ENCODE data around the gene NFIB.

NFIB gene

DNA sequence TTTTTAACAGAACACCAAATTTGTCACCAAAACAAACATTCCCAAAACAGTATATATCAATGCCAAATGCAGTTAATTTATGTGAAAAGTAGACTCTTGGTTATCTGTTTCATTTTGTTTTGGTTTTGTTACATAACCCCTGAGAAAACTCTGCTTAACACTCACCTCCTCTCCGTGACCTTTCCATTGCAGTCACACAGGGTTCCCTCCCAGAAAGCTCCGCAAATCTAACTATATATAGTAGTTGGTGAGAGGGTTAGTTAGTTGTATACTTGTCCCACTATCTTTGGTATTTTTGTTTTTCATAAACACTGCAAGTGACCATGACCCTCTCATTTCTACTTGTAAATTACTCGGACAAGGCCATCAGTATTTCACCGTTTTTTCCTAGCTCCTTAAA is 25.5 kb downstream of the NFIB start:
- Histone ChIP-seq H3K9ac (ENCODE audit: low read depth, low read length, poor library complexity, severe bottlenecking) (no peak overlapping the region), H3F3A (ENCODE audit: low read depth) (no peaks in the 10 kb centered on the region), H3K9me2 (replicated peaks; ENCODE audit: low read depth, low read length) (no peaks in the 10 kb centered on the region), H3K9me3 (ENCODE audit: insufficient read depth, low read depth, low read length) (no peaks in the 10 kb centered on the region), H3K79me2 (ENCODE audit: insufficient read depth, low read length) (no peaks in the 10 kb centered on the region), H4K20me1 (ENCODE audit: insufficient read depth, low read length, poor library complexity, severe bottlenecking) (no peaks in the 10 kb centered on the region), H3K4me2 (ENCODE audit: low read depth, low read length, poor library complexity, severe bottlenecking) (no peak overlapping the region), H3K4me1 (ENCODE audit: insufficient read depth, low read length, poor library complexity, severe bottlenecking) (no peaks in the 10 kb centered on the region), H3K36me3 (ENCODE audit: insufficient read depth, low read length) (no peaks in the 10 kb centered on the region), H2AFZ (ENCODE audit: low read length) (no peak overlapping the region), H3K4me3 (ENCODE audit: low read length, poor library complexity, severe bottlenecking) (no peak overlapping the region), H3K27me3 (ENCODE audit: insufficient read depth, low read length, poor library complexity, severe bottlenecking) (peaks cover 14% of the 10 kb centered on the region)
- TF ChIP-seq, protein P1, sequence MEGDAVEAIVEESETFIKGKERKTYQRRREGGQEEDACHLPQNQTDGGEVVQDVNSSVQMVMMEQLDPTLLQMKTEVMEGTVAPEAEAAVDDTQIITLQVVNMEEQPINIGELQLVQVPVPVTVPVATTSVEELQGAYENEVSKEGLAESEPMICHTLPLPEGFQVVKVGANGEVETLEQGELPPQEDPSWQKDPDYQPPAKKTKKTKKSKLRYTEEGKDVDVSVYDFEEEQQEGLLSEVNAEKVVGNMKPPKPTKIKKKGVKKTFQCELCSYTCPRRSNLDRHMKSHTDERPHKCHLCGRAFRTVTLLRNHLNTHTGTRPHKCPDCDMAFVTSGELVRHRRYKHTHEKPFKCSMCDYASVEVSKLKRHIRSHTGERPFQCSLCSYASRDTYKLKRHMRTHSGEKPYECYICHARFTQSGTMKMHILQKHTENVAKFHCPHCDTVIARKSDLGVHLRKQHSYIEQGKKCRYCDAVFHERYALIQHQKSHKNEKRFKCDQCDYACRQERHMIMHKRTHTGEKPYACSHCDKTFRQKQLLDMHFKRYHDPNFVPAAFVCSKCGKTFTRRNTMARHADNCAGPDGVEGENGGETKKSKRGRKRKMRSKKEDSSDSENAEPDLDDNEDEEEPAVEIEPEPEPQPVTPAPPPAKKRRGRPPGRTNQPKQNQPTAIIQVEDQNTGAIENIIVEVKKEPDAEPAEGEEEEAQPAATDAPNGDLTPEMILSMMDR (conservative IDR thresholded peaks at IDR 0.05; ENCODE audit: low read length) = no peak
- TF ChIP-seq EZH2phosphoT487 (IDR thresholded peaks at IDR 0.05; ENCODE audit: borderline replicate concordance) = no peak

DNA sequence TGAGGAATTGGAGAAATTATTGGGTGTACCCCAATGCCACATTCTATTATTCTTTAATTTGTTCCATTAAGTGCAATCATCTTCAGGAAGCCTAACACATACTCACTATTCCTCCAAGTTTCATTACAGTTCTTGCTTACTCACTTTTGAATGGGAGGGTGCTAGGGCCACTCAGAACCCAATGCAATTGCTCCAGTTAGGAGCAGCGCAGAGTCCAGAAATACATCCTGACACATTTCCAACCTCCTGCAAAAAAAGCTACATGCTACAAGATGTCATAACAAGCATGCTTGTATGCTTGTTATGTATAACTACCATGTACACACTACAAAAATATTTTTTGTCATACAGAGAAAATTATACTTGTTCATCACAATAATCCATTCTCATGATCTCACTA is 27.8 kb downstream of the NFIB start:
- Histone ChIP-seq H3F3A (ENCODE audit: low read depth) (no peaks in the 10 kb centered on the region), H3K4me3 (ENCODE audit: low read length, poor library complexity, severe bottlenecking) (no peak overlapping the region), H3K4me1 (ENCODE audit: insufficient read depth, low read length, poor library complexity, severe bottlenecking) (no peaks in the 10 kb centered on the region), H3K79me2 (ENCODE audit: insufficient read depth, low read length) (no peaks in the 10 kb centered on the region), H4K20me1 (ENCODE audit: insufficient read depth, low read length, poor library complexity, severe bottlenecking) (no peaks in the 10 kb centered on the region), H3K9ac (ENCODE audit: low read depth, low read length, poor library complexity, severe bottlenecking) (no peak overlapping the region), H3K36me3 (ENCODE audit: insufficient read depth, low read length) (no peaks in the 10 kb centered on the region), H2AFZ (ENCODE audit: low read length) (no peak overlapping the region), H3K9me2 (replicated peaks; ENCODE audit: low read depth, low read length) (no peaks in the 10 kb centered on the region), H3K9me3 (ENCODE audit: insufficient read depth, low read depth, low read length) (no peaks in the 10 kb centered on the region), H3K4me2 (ENCODE audit: low read depth, low read length, poor library complexity, severe bottlenecking) (no peak overlapping the region), H3K27me3 (ENCODE audit: insufficient read depth, low read length, poor library complexity, severe bottlenecking) (peaks cover 9% of the 10 kb centered on the region)
- TF ChIP-seq, protein P1 (conservative IDR thresholded peaks at IDR 0.05; ENCODE audit: low read length) = no peak
- TF ChIP-seq EZH2phosphoT487 (IDR thresholded peaks at IDR 0.05; ENCODE audit: borderline replicate concordance) = no peak

DNA sequence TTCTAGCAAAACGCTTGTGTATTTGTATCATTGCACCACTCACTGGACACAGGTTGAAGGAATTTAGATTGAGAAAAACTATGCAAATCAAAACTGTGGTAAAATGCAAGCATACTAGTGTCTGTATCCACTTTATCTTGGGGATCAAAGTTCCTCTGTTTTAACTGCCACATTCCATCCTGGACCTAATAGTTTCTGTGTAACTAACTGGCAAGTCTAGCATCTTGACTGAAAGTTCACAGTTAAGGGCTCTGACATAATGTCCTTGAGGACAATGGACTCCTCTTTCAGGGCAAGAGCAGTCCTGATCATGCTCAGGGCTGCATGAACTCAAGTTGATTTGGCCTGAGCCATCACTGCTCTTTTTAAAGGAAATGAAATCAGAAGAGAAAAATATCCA is 30.7 kb downstream of the NFIB start:
- Histone ChIP-seq H3K9me2 (replicated peaks; ENCODE audit: low read depth, low read length) (no peaks in the 10 kb centered on the region), H3F3A (ENCODE audit: low read depth) (no peaks in the 10 kb centered on the region), H3K9ac (ENCODE audit: low read depth, low read length, poor library complexity, severe bottlenecking) (no peak overlapping the region), H3K36me3 (ENCODE audit: insufficient read depth, low read length) (no peaks in the 10 kb centered on the region), H2AFZ (ENCODE audit: low read length) (no peak overlapping the region), H3K79me2 (ENCODE audit: insufficient read depth, low read length) (no peaks in the 10 kb centered on the region), H3K9me3 (ENCODE audit: insufficient read depth, low read depth, low read length) (no peaks in the 10 kb centered on the region), H3K4me2 (ENCODE audit: low read depth, low read length, poor library complexity, severe bottlenecking) (no peak overlapping the region), H3K27me3 (ENCODE audit: insufficient read depth, low read length, poor library complexity, severe bottlenecking) (peaks cover 32% of the 10 kb centered on the region), H3K4me3 (ENCODE audit: low read length, poor library complexity, severe bottlenecking) (no peak overlapping the region), H3K4me1 (ENCODE audit: insufficient read depth, low read length, poor library complexity, severe bottlenecking) (no peaks in the 10 kb centered on the region), H4K20me1 (ENCODE audit: insufficient read depth, low read length, poor library complexity, severe bottlenecking) (no peaks in the 10 kb centered on the region)
- TF ChIP-seq, protein P1 (conservative IDR thresholded peaks at IDR 0.05; ENCODE audit: low read length) = no peak
- TF ChIP-seq EZH2phosphoT487 (IDR thresholded peaks at IDR 0.05; ENCODE audit: borderline replicate concordance) = no peak
